Inflammatory macrophage treated with lipopolysaccharide for 1 hour (primary cell): ENCODE data around the gene DSC2.
"Not testable (repeated sequence)": the region's sequence is repeated elsewhere in the genome, so short reads cannot be mapped to it uniquely, and the experiment has no call there.

Experiments
- DNase-seq, 2 donors: peaks; one replicate each; pipeline ENCODE4 v3.0.0-alpha.2; 2020 to 2022

The DSC2 gene

GRCh38 chr18:31102025-31102684 lies at the start of gene DSC2:
DSC2 (minus strand) TSS chr18:31102421; CDS start chr18:31101971, 450 bp downstream.
- DNase-seq = no peak

GRCh38 chr18:31149351-31149750 lies 47.1 kb upstream of the DSC2 start:
- no peak for DNase-seq

- DNase-seq = no peak
Measured at GRCh38 chr18:31148600-31148999, 46.4 kb upstream of the DSC2 start.

GRCh38 chr18:31146809-31147208 lies 44.6 kb upstream of the DSC2 start:
- DNase-seq = peak in 1 of 2 donors; percentile 5

- no peak for DNase-seq
Measured at GRCh38 chr18:31143025-31143424, 40.8 kb upstream of the DSC2 start.

- DNase-seq = no peak
Measured at GRCh38 chr18:31138709-31139108, 36.5 kb upstream of the DSC2 start.

- DNase-seq = no peak
Measured at GRCh38 chr18:31134988-31135529, 32.8 kb upstream of the DSC2 start.

GRCh38 chr18:31129398-31130115 lies 27.3 kb upstream of the DSC2 start:
- no peak for DNase-seq

GRCh38 chr18:31125878-31126277 lies 23.7 kb upstream of the DSC2 start:
- DNase-seq = no peak

GRCh38 chr18:31123125-31123524 lies 20.9 kb upstream of the DSC2 start:
- not testable (repeated sequence) for DNase-seq

GRCh38 chr18:31120594-31120993 lies 18.4 kb upstream of the DSC2 start:
- DNase-seq = no peak

- DNase-seq = no peak
Measured at GRCh38 chr18:31116853-31117595, 14.8 kb upstream of the DSC2 start.

- DNase-seq = no peak
Measured at GRCh38 chr18:31112804-31113203, 10.6 kb upstream of the DSC2 start.

- no peak for DNase-seq
Measured at GRCh38 chr18:31105733-31106132, 3.5 kb upstream of the DSC2 start.

GRCh38 chr18:31104444-31104843 lies 2.2 kb upstream of the DSC2 start:
- no peak for DNase-seq

- no peak for DNase-seq
Measured at GRCh38 chr18:31103423-31103822, 1.2 kb upstream of the DSC2 start.

- no peak for DNase-seq
Measured at GRCh38 chr18:31102941-31103340, 720 bp upstream of the DSC2 start.

GRCh38 chr18:31101183-31102024 lies 817 bp downstream of the DSC2 start:
- DNase-seq = peak; percentile 74 to 85

- DNase-seq = peak in 1 of 2 donors; percentile 17
Measured at GRCh38 chr18:31100436-31101182, 1.6 kb downstream of the DSC2 start.

- no peak for DNase-seq
Measured at GRCh38 chr18:31099450-31100230, 2.6 kb downstream of the DSC2 start.

GRCh38 chr18:31098878-31099277 lies 3.3 kb downstream of the DSC2 start:
- no peak for DNase-seq
